K562 (cell line): Measurements from ENCODE around the gene PKHD1. TPM values are rescaled to one million over a fixed set of nuclear protein-coding genes. Genes with fewer than 3 reads are reported as not detected.
A peak's percentile ranks its signal among the peaks of the same experiment; 100 is the strongest.

ENCODE experiments used
- ATF1 ChIP-seq, 2 experiments: fragments of 450-650 bp in 1 of 2; IDR thresholded peaks; 2 replicates each; pipeline ENCODE4 v1.6.1; 2016; ENCODE audit warnings: missing compliant biosample characterization in 1 of 2, missing genetic modification characterization in 1 of 2
- BCL6 ChIP-seq: fragments of 250-450 bp; sonication (Bioruptor Pico); IDR thresholded peaks from 2 replicates; pipeline ENCODE4 v1.4.0; 2020
- CHAMP1 ChIP-seq: fragments of 450-650 bp; IDR thresholded peaks from 2 replicates; pipeline ENCODE4 v1.6.1; 2016; ENCODE audit warnings: mild to moderate bottlenecking
- CREM ChIP-seq: IDR thresholded peaks from 2 replicates; pipeline ENCODE4 v1.6.1; 2014; ENCODE audit warnings: antibody characterized with exemption, low read depth
- CTBP1 ChIP-seq: fragments of 450-650 bp; IDR thresholded peaks from 2 replicates; pipeline ENCODE4 v1.6.1; 2016; ENCODE audit warnings: borderline replicate concordance
- EGR1 ChIP-seq: fragments of 450-650 bp; conservative IDR thresholded peaks from 2 replicates; pipeline ENCODE4 v1.6.1; 2017; ENCODE audit warnings: mild to moderate bottlenecking
- EHMT2 ChIP-seq: fragments of 450-650 bp; IDR thresholded peaks from 2 replicates; pipeline ENCODE4 v1.6.1; 2018; ENCODE audit warnings: antibody characterized with exemption
- ELF1 ChIP-seq: fragments of 200-800 bp; sonication (Bioruptor generic); IDR thresholded peaks from 2 replicates; pipeline ENCODE4 v1.6.1; 2016; ENCODE audit warnings: missing genetic modification characterization, missing compliant biosample characterization
- HDAC3 ChIP-seq: fragments of 450-650 bp; IDR thresholded peaks from 2 replicates; pipeline ENCODE4 v1.6.1; 2018; ENCODE audit warnings: borderline replicate concordance, mild to moderate bottlenecking, moderate library complexity; ENCODE audit not compliant: partially characterized antibody
- HNRNPLL ChIP-seq: fragments of 200-400 bp; formaldehyde crosslinking; IDR thresholded peaks from 2 replicates; pipeline ENCODE4 v1.6.1; 2017; ENCODE audit warnings: low read length, low read depth, mild to moderate bottlenecking; ENCODE audit not compliant: poor library complexity, severe bottlenecking
- PBX2 ChIP-seq, 2 experiments: IDR thresholded peaks in 1 of 2; conservative IDR thresholded peaks in 1 of 2; 2 replicates each; pipeline ENCODE4 v1.6.1; 2016; ENCODE audit warnings: low read depth in 2 of 2, mild to moderate bottlenecking in 1 of 2, missing compliant biosample characterization in 1 of 2, missing genetic modification characterization in 1 of 2, moderate library complexity in 1 of 2
- POLR2B ChIP-seq: fragments of 450-650 bp; IDR thresholded peaks from 2 replicates; pipeline ENCODE4 v1.6.1; 2018; ENCODE audit warnings: low read depth; ENCODE audit not compliant: partially characterized antibody
- SRSF1 ChIP-seq: fragments of 200-400 bp; formaldehyde crosslinking; IDR thresholded peaks from 2 replicates; pipeline ENCODE4 v1.6.1; 2017; ENCODE audit warnings: mild to moderate bottlenecking, low read depth, low read length, moderate library complexity
- TFAM ChIP-seq: fragments of 250-450 bp; sonication (Bioruptor Pico); conservative IDR thresholded peaks from 2 replicates; pipeline ENCODE4 v1.5.0; 2021; ENCODE audit warnings: mild to moderate bottlenecking, moderate library complexity
- ZBTB33 ChIP-seq: sonication (generic); formaldehyde crosslinking; IDR thresholded peaks from 2 replicates; pipeline ENCODE4 v1.8.1; 2023; ENCODE audit warnings: mild to moderate bottlenecking, missing genetic modification reagents
- ZNF253 ChIP-seq: fragments of 250-450 bp; sonication (Bioruptor Pico); conservative IDR thresholded peaks from 2 replicates; pipeline ENCODE4 v1.6.1; 2021; ENCODE audit warnings: mild to moderate bottlenecking
- polyA plus RNA-seq, 8 experiments: library from polyadenylated mRNA; depleted of rRNA in 4 of 8; stranded (reverse) in 5 of 8; unstranded in 3 of 8; fragments of >200 nt; fragmentation: Nextera tagmentation in 2 of 8; fragmentation: Illumina TruSeq in 1 of 8; extraction: Ambion mirVana in 2 of 8; extraction: Trizol in 1 of 8; gene quantifications; 2 replicates each; pipeline versions ENCODE4 v1.2.1 to v1.2.3, GENCODE V29; 2011 to 2014; ENCODE audit warnings: inconsistent platforms in 1 of 8, missing spikeins in 1 of 8
- total RNA-seq, 7 experiments: library from RNA; depleted of rRNA in 6 of 7; stranded (reverse); fragments of >200 nt in 6 of 7; fragmentation: Illumina TruSeq in 2 of 7; extraction: Trizol in 2 of 7; gene quantifications; 2 replicates each; pipeline versions ENCODE4 v1.2.1 to v1.2.3, GENCODE V29; 2011 to 2021; ENCODE audit warnings: low replicate concordance in 1 of 7

The PKHD1 gene
- total and polyA plus RNA-seq, 9 of the 15 experiments (the other 6 are each of a cell fraction or from before 2014, with no cell fraction given): 0.01 to 0.04 (median 0.01) TPM; not detected in 6

DNA sequence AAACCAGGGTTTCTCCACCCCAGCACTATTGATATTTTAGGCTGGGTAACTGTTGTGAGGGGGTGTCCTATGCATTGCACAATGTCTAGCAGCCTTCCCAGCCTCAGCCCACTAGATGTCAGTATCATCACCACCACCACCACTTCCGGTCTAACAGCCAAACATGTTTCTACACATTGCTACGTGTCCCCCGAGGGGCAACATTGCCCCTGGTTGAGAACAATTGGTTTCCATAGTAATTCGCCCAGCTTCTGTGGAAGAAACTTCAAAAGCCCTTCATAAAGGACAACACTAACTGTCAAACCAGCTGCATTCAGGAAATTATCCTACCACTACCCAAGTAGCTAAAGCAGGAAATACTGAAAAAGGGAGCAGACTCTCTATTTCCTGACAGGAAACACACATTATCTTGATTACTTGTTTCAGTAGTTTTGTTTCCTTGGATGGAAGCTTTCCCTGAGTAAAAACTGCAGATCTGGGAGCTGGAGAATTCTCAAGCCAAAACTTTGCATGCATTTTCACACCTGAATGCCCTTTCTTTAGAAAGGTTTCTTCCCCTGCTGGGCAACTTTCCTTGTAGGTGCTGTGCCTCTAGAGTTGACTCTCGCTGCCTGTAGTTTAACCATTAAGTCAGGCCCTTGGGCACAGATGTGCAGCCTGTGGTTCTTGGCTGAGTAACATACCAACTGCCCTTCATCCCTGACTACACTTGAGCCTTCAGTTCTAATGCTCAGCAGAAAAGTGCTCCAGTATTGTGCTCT lies 23.6 kb downstream of the PKHD1 start (continued):
- TF ChIP-seq PBX2 (CRISPR knock-in tag; IDR thresholded peaks at IDR 0.05; ENCODE audit: low read depth): no peak
- TF ChIP-seq PBX2 (tag; conservative IDR thresholded peaks at IDR 0.05; ENCODE audit: low read depth): no peak
- TF ChIP-seq BCL6 (CRISPR knock-in tag): no peak
- TF ChIP-seq ELF1 (tag): peak; percentile 69
- TF ChIP-seq EHMT2: peak; percentile 84
- TF ChIP-seq HDAC3: no peak
- no peak for TF ChIP-seq HNRNPLL
- TF ChIP-seq ZNF253 (CRISPR knock-in tag): no peak
- no peak for TF ChIP-seq ATF1 (CRISPR knock-in tag; IDR thresholded peaks at IDR 0.05)
- peak; percentile 35; the same call in 1 of the 2 replicates for TF ChIP-seq ATF1 (tag; IDR thresholded peaks at IDR 0.05)
- no peak for TF ChIP-seq CTBP1
- no peak for TF ChIP-seq TFAM (CRISPR knock-in tag)
- no peak for TF ChIP-seq POLR2B
- TF ChIP-seq CHAMP1: no peak
- peak; percentile 48; the same call in 1 of the 2 replicates for TF ChIP-seq CREM
- 0 out of 2 replicates have a peak, but pooled peaks have one; percentile 24 for TF ChIP-seq EGR1
- TF ChIP-seq ZBTB33 (CRISPR knock-in tag): no peak
- TF ChIP-seq SRSF1: no peak
